SK-N-SH (cell line): Measurements from ENCODE around the gene PPP4R2. TPM values are rescaled to one million over a fixed set of nuclear protein-coding genes. Genes with fewer than 3 reads are reported as not detected.

Source experiments
- CTCF ChIA-PET: fragments of 300-600, 350-600 bp; formaldehyde crosslinking; extraction: SDS; loops from one replicate; lab custom pipeline; 2021; lab: Yijun Ruan, JAX
- POLR2A ChIA-PET: fragments of 350-600 bp; sonication (Branson Sonifier 250); formaldehyde crosslinking; extraction: SDS; loops from one replicate; lab custom pipeline; 2020; ENCODE audit warnings: antibody characterized with exemption, inconsistent platforms; lab: Yijun Ruan, JAX
- DNase-seq: peaks from one replicate; pipeline ENCODE4 v3.0.0; 2012
- H2AFZ ChIP-seq: fragments of 200-600 bp; sonication (generic); 2 replicates; pipeline ENCODE4 v1.8.1; 2016; ENCODE audit warnings: antibody characterized with exemption, mild to moderate bottlenecking, low read depth
- H3F3A ChIP-seq: fragments of 200-600 bp; sonication (generic); replicated peaks from 2 replicates; pipeline ENCODE3; 2016; ENCODE audit warnings: antibody characterized with exemption, mild to moderate bottlenecking; ENCODE audit not compliant: insufficient read depth
- H3K27ac ChIP-seq, 2 experiments: fragments of 200-500 bp in 1 of 2; fragments of 200-600 bp in 1 of 2; sonication (Bioruptor generic) in 1 of 2; sonication (generic), shearing (Covaris generic) in 1 of 2; 2 replicates each; pipeline versions ENCODE4 v1.5.1 to v1.6.1; 2014 to 2016; ENCODE audit warnings: low read depth in 2 of 2, inconsistent platforms in 1 of 2, low read length in 1 of 2, mild to moderate bottlenecking in 1 of 2, mixed read lengths in 1 of 2
- H3K27me3 ChIP-seq: fragments of 200-600 bp; sonication (generic), shearing (Covaris generic); 2 replicates; pipeline ENCODE4 v1.6.1; 2016; ENCODE audit warnings: mixed run types; ENCODE audit not compliant: insufficient read depth
- H3K36me3 ChIP-seq, 2 experiments: fragments of 200-500 bp in 1 of 2; fragments of 200-600 bp in 1 of 2; sonication (Bioruptor generic) in 1 of 2; sonication (generic) in 1 of 2; replicated peaks in 1 of 2; 2 replicates each; pipeline versions ENCODE3 to v1.5.1; 2014 to 2016; ENCODE audit warnings: low read length in 1 of 2, mild to moderate bottlenecking in 1 of 2; ENCODE audit not compliant: insufficient read depth in 2 of 2, control insufficient read depth in 1 of 2
- H3K4me1 ChIP-seq, 2 experiments: fragments of 200-500 bp in 1 of 2; fragments of 200-600 bp in 1 of 2; sonication (Bioruptor generic) in 1 of 2; sonication (generic), shearing (Covaris generic) in 1 of 2; 2 replicates each; pipeline versions ENCODE4 v1.5.1 to v1.6.1; 2014 to 2016; ENCODE audit warnings: low read depth in 1 of 2, low read length in 1 of 2, mixed run types in 1 of 2; ENCODE audit not compliant: insufficient read depth in 2 of 2, control insufficient read depth in 1 of 2
- H3K4me2 ChIP-seq: fragments of 200-600 bp; sonication (generic), shearing (Covaris generic); 2 replicates; pipeline ENCODE4 v1.6.1; 2017; ENCODE audit warnings: mixed run types
- H3K4me3 ChIP-seq, 2 experiments: fragments of 200-500 bp in 1 of 2; fragments of 200-600 bp in 1 of 2; sonication (Bioruptor generic) in 1 of 2; sonication (generic), shearing (Covaris generic) in 1 of 2; 2 replicates each; pipeline versions ENCODE4 v1.5.1 to v1.8.1; 2014 to 2016; ENCODE audit warnings: low read depth in 2 of 2, inconsistent platforms in 1 of 2, low read length in 1 of 2, mild to moderate bottlenecking in 1 of 2, mixed read lengths in 1 of 2, moderate library complexity in 1 of 2
- H3K79me2 ChIP-seq: fragments of 200-600 bp; sonication (generic); 2 replicates; pipeline ENCODE4 v1.8.1; 2017; ENCODE audit warnings: mild to moderate bottlenecking; ENCODE audit not compliant: insufficient read depth
- H3K9ac ChIP-seq: fragments of 200-600 bp; sonication (generic); 2 replicates; pipeline ENCODE4 v1.6.1; 2017; ENCODE audit warnings: mixed run types
- H3K9me2 ChIP-seq: fragments of 200-600 bp; sonication (generic); 2 replicates; pipeline ENCODE4 v1.6.1; 2017; ENCODE audit warnings: mixed run types
- H3K9me3 ChIP-seq: fragments of 200-600 bp; sonication (generic); 2 replicates; pipeline ENCODE4 v1.6.1; 2017; ENCODE audit warnings: mixed run types, mild to moderate bottlenecking, moderate library complexity
- H4K20me1 ChIP-seq: fragments of 200-600 bp; sonication (generic); 2 replicates; pipeline ENCODE4 v1.6.1; 2017; ENCODE audit warnings: mild to moderate bottlenecking, mixed run types; ENCODE audit not compliant: insufficient read depth
- CHD2 ChIP-seq: fragments of 150-350 bp; IDR thresholded peaks from 2 replicates; pipeline ENCODE4 v1.6.1; 2018; ENCODE audit warnings: low read length; ENCODE audit not compliant: partially characterized antibody
- CTCF ChIP-seq: fragments of 200-600 bp; sonication (generic); IDR thresholded peaks from 2 replicates; pipeline ENCODE4 v1.6.1; 2017; ENCODE audit warnings: antibody characterized with exemption, mild to moderate bottlenecking, moderate library complexity
- ELF1 ChIP-seq: IDR thresholded peaks from 2 replicates; pipeline ENCODE4 v1.4.0; 2012
- EZH2phosphoT487 ChIP-seq: fragments of 200-600 bp; sonication (generic); IDR thresholded peaks from 2 replicates; pipeline ENCODE4 v1.6.1; 2017; ENCODE audit warnings: low read depth, mixed run types, mild to moderate bottlenecking, antibody characterized with exemption, moderate library complexity, borderline replicate concordance
- FOSL2 ChIP-seq: IDR thresholded peaks from 2 replicates; pipeline ENCODE4 v1.4.0; 2012; ENCODE audit warnings: low read depth, mild to moderate bottlenecking, moderate library complexity, borderline replicate concordance
- GABPA ChIP-seq: IDR thresholded peaks from 2 replicates; pipeline ENCODE4 v1.4.0; 2012; ENCODE audit warnings: low read depth, mild to moderate bottlenecking
- MXI1 ChIP-seq: IDR thresholded peaks from 2 replicates; pipeline ENCODE4 v1.6.1; 2012; ENCODE audit warnings: mild to moderate bottlenecking, low read depth, low read length, improper control_type of control experiment
- PBX3 ChIP-seq: IDR thresholded peaks from 2 replicates; pipeline ENCODE4; 2012
- POLR2AphosphoS5 ChIP-seq: IDR thresholded peaks from 2 replicates; pipeline ENCODE4 v1.6.1; 2012; ENCODE audit warnings: low read depth, low read length
- REST ChIP-seq: IDR thresholded peaks from 2 replicates; pipeline ENCODE4 v1.6.1; 2012; ENCODE audit warnings: mild to moderate bottlenecking, low read depth, low read length, moderate library complexity
- RFX5 ChIP-seq: IDR thresholded peaks from 2 replicates; pipeline ENCODE4 v1.6.1; 2012; ENCODE audit warnings: mild to moderate bottlenecking, improper control_type of control experiment, low read length
- RXRA ChIP-seq: IDR thresholded peaks from 2 replicates; pipeline ENCODE4 v1.4.0; 2012; ENCODE audit warnings: low read depth, mild to moderate bottlenecking, borderline replicate concordance
- SMC3 ChIP-seq: IDR thresholded peaks from 2 replicates; pipeline ENCODE4 v1.6.1; 2012; ENCODE audit warnings: low read depth, low read length, improper control_type of control experiment
- USF2 ChIP-seq: fragments of 150-350 bp; IDR thresholded peaks from 2 replicates; pipeline ENCODE4 v1.6.1; 2017; ENCODE audit warnings: antibody characterized with exemption, low read length, low read depth, borderline replicate concordance
- WGBS: methylation state at CpG from one replicate; pipeline ENCODE4 v1.1.6; 2017; ENCODE audit warnings: low lambda C conversion rate; 5-methylcytosine and 5-hydroxymethylcytosine counted together
- polyA plus RNA-seq, 3 experiments: library from polyadenylated mRNA; depleted of rRNA; stranded (reverse); fragments of >200 nt; gene quantifications; 2 replicates each; pipeline ENCODE4 v1.2.3, GENCODE V29; 2012
- TF ChIP-seq, protein P1 (sequence below): IDR thresholded peaks from 2 replicates; pipeline ENCODE4 v1.4.0; 2012; ENCODE audit warnings: low read depth, borderline replicate concordance

Gene PPP4R2
- polyA plus RNA-seq, 1 of the 3 experiments (the other 2 are of a cell fraction): 8.9 TPM

- Histone ChIP-seq H3K4me1 (peaks cover 3 to 5% of the 10 kb centered on the region in 2 experiments; a peak in 2 of 4 replicates), H3K79me2 (peaks cover 15% of the 10 kb centered on the region), H3K27ac (no peak overlapping the region), H3F3A (peaks cover 3% of the 10 kb centered on the region), H3K4me2 (no peak overlapping the region), H3K9ac (no peak overlapping the region), H3K4me3 (no peak overlapping the region), H4K20me1 (peaks cover 11% of the 10 kb centered on the region), H3K9me3 (no peaks in the 10 kb centered on the region), H3K36me3 (peaks cover 4 to 5% of the 10 kb centered on the region in 2 experiments), H3K27me3 (no peaks in the 10 kb centered on the region), H2AFZ (no peak overlapping the region), H3K9me2 (no peaks in the 10 kb centered on the region)
- DNase-seq: no peak
- 87% methylated on average over 6 of the region's 6 CpGs for WGBS
- TF ChIP-seq USF2 (no peak), ELF1 (no peak), SMC3 (no peak), CHD2 (no peak), REST (no peak), RXRA (no peak), RFX5 (no peak), POLR2AphosphoS5 (no peak), CTCF (no peak), EZH2phosphoT487 (no peak), MXI1 (no peak), GABPA (no peak), FOSL2 (no peak), PBX3 (no peak)
- TF ChIP-seq, protein P1, sequence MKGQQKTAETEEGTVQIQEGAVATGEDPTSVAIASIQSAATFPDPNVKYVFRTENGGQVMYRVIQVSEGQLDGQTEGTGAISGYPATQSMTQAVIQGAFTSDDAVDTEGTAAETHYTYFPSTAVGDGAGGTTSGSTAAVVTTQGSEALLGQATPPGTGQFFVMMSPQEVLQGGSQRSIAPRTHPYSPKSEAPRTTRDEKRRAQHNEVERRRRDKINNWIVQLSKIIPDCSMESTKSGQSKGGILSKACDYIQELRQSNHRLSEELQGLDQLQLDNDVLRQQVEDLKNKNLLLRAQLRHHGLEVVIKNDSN: no peak
- ChIA-PET POLR2A (no interaction called here), CTCF (interaction anchor here (1.0 to 1.2 kb wide), 2 partner anchors 12 to 55 kb away, joined by 3 read pairs; no protein-coding TSS in a partner anchor)
Measured at GRCh38 chr3:72993391-72993790, 3.2 kb upstream of the PPP4R2 start.
